Neural cell (in vitro differentiated cells): Measurements from ENCODE around the gene RAB34. TPM values are rescaled to one million over a fixed set of nuclear protein-coding genes. Genes with fewer than 3 reads are reported as not detected.

ENCODE experiments used
- H2AFZ ChIP-seq: fragments of 200-600, 300-800 bp; sonication (generic), shearing (Covaris generic); 2 replicates; pipeline ENCODE4 v1.6.0; 2014; ENCODE audit warnings: low read depth, mild to moderate bottlenecking, antibody characterized with exemption, low read length, moderate library complexity
- H3F3A ChIP-seq: fragments of 200-600 bp; shearing (Covaris generic); 2 replicates; pipeline ENCODE4 v1.6.1; 2016; ENCODE audit warnings: mild to moderate bottlenecking, moderate library complexity, mixed read lengths, antibody characterized with exemption, low read length; ENCODE audit not compliant: insufficient read depth, poor library complexity, severe bottlenecking
- H3K27ac ChIP-seq: fragments of 200-600, 300-800 bp; sonication (generic), shearing (Covaris generic); 2 replicates; pipeline ENCODE4 v1.5.1; 2014; ENCODE audit warnings: mild to moderate bottlenecking, low read length, moderate library complexity
- H3K27me3 ChIP-seq: fragments of 300-800, 200-600 bp; sonication (generic), shearing (Covaris generic); 2 replicates; pipeline ENCODE4 v1.6.0; 2014; ENCODE audit warnings: mild to moderate bottlenecking, low read depth, low read length, moderate library complexity; ENCODE audit not compliant: insufficient read depth
- H3K36me3 ChIP-seq: fragments of 300-800, 200-600 bp; sonication (generic), shearing (Covaris generic); 2 replicates; pipeline ENCODE4 v1.5.1; 2014; ENCODE audit warnings: mild to moderate bottlenecking, antibody characterized with exemption, low read length, moderate library complexity; ENCODE audit not compliant: insufficient read depth
- H3K4me2 ChIP-seq: fragments of 300-800, 200-600 bp; sonication (generic), shearing (Covaris generic); 2 replicates; pipeline ENCODE4 v1.6.0; 2014; ENCODE audit warnings: mild to moderate bottlenecking, low read length
- H3K4me3 ChIP-seq: fragments of 300-800, 200-600 bp; sonication (generic), shearing (Covaris generic); 2 replicates; pipeline ENCODE4 v1.5.1; 2014; ENCODE audit warnings: mild to moderate bottlenecking, low read length, moderate library complexity
- H3K79me2 ChIP-seq: fragments of 200-600 bp; shearing (Covaris generic); replicated peaks from 2 replicates; pipeline ENCODE4 v1.6.0; 2014; ENCODE audit warnings: mild to moderate bottlenecking, low read length, moderate library complexity; ENCODE audit not compliant: insufficient read depth
- H3K9ac ChIP-seq: fragments of 300-800, 200-600 bp; sonication (generic), shearing (Covaris generic); 2 replicates; pipeline ENCODE4 v1.6.1; 2016; ENCODE audit warnings: mild to moderate bottlenecking, low read length, mixed read lengths
- H3K9me2 ChIP-seq: fragments of 200-600 bp; shearing (Covaris generic); 2 replicates; pipeline ENCODE4 v1.6.1; 2016; ENCODE audit warnings: mild to moderate bottlenecking, low read length, mixed read lengths; ENCODE audit not compliant: insufficient read depth
- H3K9me3 ChIP-seq: fragments of 200-600, 300-800 bp; sonication (generic), shearing (Covaris generic); 2 replicates; pipeline ENCODE4 v1.6.1; 2016; ENCODE audit warnings: mild to moderate bottlenecking, mixed run types, low read length, moderate library complexity, mixed read lengths
- H4K20me1 ChIP-seq: fragments of 200-600 bp; shearing (Covaris generic); 2 replicates; pipeline ENCODE4 v1.6.1; 2016; ENCODE audit warnings: mild to moderate bottlenecking, mixed run types; ENCODE audit not compliant: insufficient read depth
- EP300 ChIP-seq: fragments of 450-650 bp; conservative IDR thresholded peaks from 2 replicates; pipeline ENCODE4 v1.6.1; 2014; ENCODE audit warnings: antibody characterized with exemption, mild to moderate bottlenecking, moderate library complexity; ENCODE audit not compliant: poor library complexity, severe bottlenecking
- EZH2 ChIP-seq: fragments of 200-600, 300-800 bp; shearing (Covaris generic), sonication (generic); IDR thresholded peaks from 2 replicates; pipeline ENCODE4 v1.6.1; 2014; ENCODE audit warnings: antibody characterized with exemption, low read length, borderline replicate concordance, mild to moderate bottlenecking; ENCODE audit not compliant: insufficient read depth, poor library complexity, severe bottlenecking
- MXI1 ChIP-seq: fragments of 450-650 bp; conservative IDR thresholded peaks from 2 replicates; pipeline ENCODE4 v1.6.1; 2014; ENCODE audit warnings: antibody characterized with exemption, mild to moderate bottlenecking; ENCODE audit not compliant: poor library complexity, severe bottlenecking
- POLR2AphosphoS5 ChIP-seq: IDR thresholded peaks from 2 replicates; pipeline ENCODE4 v1.6.1; 2012
- RAD21 ChIP-seq: fragments of 450-650 bp; conservative IDR thresholded peaks from 2 replicates; pipeline ENCODE4 v1.6.1; 2014; ENCODE audit warnings: antibody characterized with exemption, mild to moderate bottlenecking, moderate library complexity
- REST ChIP-seq: IDR thresholded peaks from 2 replicates; pipeline ENCODE4 v1.6.1; 2012; ENCODE audit warnings: borderline replicate concordance
- SMC3 ChIP-seq: fragments of 450-650 bp; conservative IDR thresholded peaks from 2 replicates; pipeline ENCODE4 v1.6.1; 2014; ENCODE audit warnings: antibody characterized with exemption, mild to moderate bottlenecking, moderate library complexity; ENCODE audit not compliant: poor library complexity
- TAF1 ChIP-seq: IDR thresholded peaks from 2 replicates; pipeline ENCODE4 v1.6.1; 2012; ENCODE audit warnings: low read depth
- polyA plus RNA-seq: library from polyadenylated mRNA; depleted of rRNA; stranded (reverse); fragments of >200 nt; gene quantifications from 2 replicates; pipeline ENCODE4 v1.2.3, GENCODE V29; 2014
- TF ChIP-seq, protein P1 (sequence below): fragments of 450-650 bp; IDR thresholded peaks from 2 replicates; pipeline ENCODE4 v1.5.1; 2014; ENCODE audit warnings: antibody characterized with exemption, mild to moderate bottlenecking, moderate library complexity; ENCODE audit not compliant: poor library complexity, severe bottlenecking

RAB34 gene
- polyA plus RNA-seq, 1 donor from 2014 or later, result 9.3 TPM

DNA sequence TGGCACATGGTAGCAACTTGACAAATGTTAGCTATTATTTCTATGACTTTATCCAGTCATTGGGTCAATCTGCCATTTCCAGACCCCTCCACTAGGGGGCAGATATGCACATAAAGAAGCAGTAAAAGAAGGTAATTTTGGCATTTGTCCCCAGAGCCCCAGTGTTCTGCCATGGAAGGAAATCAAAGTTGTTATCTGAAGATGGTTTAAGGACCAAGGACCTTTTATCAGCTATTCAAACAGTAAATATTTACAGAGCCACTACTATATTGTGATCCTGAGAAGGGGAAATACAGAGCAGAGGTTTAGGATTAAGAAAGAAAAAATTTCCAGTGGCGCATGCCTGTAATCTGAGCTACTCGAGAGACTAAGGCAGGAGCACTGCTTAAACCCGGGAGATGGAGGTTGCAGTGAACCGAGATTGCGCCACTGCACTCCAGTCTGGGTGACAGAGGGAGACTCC lies 46.2 kb upstream of the RAB34 start:
- no peaks in the 10 kb centered on the region for H3K9me2 ChIP-seq
- H3K36me3 ChIP-seq, result no peaks in the 10 kb centered on the region
- TF ChIP-seq MXI1 (no peak), RAD21 (peak; percentile 79), EP300 (no peak), POLR2AphosphoS5 (no peak), SMC3 (peak; percentile 86), REST (no peak), EZH2 (no peak), TAF1 (no peak)
- TF ChIP-seq, protein P1, sequence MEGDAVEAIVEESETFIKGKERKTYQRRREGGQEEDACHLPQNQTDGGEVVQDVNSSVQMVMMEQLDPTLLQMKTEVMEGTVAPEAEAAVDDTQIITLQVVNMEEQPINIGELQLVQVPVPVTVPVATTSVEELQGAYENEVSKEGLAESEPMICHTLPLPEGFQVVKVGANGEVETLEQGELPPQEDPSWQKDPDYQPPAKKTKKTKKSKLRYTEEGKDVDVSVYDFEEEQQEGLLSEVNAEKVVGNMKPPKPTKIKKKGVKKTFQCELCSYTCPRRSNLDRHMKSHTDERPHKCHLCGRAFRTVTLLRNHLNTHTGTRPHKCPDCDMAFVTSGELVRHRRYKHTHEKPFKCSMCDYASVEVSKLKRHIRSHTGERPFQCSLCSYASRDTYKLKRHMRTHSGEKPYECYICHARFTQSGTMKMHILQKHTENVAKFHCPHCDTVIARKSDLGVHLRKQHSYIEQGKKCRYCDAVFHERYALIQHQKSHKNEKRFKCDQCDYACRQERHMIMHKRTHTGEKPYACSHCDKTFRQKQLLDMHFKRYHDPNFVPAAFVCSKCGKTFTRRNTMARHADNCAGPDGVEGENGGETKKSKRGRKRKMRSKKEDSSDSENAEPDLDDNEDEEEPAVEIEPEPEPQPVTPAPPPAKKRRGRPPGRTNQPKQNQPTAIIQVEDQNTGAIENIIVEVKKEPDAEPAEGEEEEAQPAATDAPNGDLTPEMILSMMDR, result peak; percentile 90
- H3K4me3 ChIP-seq, result no peak overlapping the region
- no peak overlapping the region for H3K9ac ChIP-seq
- H3K9me3 ChIP-seq, result no peaks in the 10 kb centered on the region
- H3K79me2 ChIP-seq, result no peaks in the 10 kb centered on the region
- H3K27me3 ChIP-seq, result no peaks in the 10 kb centered on the region
- H4K20me1 ChIP-seq, result no peaks in the 10 kb centered on the region
- H2AFZ ChIP-seq, result no peak overlapping the region
- no peak overlapping the region for H3K27ac ChIP-seq
- no peak overlapping the region for H3K4me2 ChIP-seq
- H3F3A ChIP-seq, result no peaks in the 10 kb centered on the region

DNA sequence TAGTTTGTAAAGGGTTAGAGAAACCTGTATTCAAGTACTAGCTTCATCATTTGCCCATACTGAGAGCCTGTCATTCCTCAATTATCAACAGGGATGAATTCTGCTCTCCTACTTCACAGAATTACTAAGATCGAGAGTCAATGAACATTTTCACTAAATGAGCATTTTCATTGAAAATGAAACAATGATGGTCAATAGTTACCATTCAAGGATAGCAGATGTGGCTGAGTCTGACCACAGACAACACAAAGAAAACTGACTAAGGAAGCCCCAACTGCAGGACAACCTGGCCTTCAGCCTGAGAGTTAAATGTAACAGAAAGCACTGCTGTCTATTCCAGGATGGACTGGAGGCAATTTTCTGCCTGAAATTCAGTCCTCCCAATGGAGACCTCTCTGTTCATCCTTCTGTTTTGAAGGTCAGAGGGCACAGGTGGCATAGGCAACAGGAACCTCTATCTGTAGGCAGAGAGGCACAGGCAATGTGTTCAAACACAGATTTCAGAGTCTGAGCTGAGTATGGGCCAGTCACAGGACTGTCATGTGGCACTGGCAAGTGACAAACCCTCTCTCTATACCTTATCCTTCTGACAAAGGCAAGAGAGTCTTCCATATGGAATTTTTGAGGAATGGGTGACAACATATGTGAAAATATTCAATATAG lies 45.6 kb upstream of the RAB34 start:
- Histone ChIP-seq H2AFZ (no peak overlapping the region), H3K27me3 (no peaks in the 10 kb centered on the region), H4K20me1 (no peaks in the 10 kb centered on the region), H3K9me2 (no peaks in the 10 kb centered on the region), H3K4me2 (no peak overlapping the region), H3K36me3 (peaks cover 2% of the 10 kb centered on the region), H3K9me3 (no peaks in the 10 kb centered on the region), H3K79me2 (no peaks in the 10 kb centered on the region), H3K4me3 (no peak overlapping the region), H3F3A (no peaks in the 10 kb centered on the region), H3K9ac (no peak overlapping the region), H3K27ac (no peak overlapping the region)
- TF ChIP-seq MXI1 (no peak), REST (no peak), EZH2 (no peak)
